ENCODE data around the gene CDK9.

GRCh38 chr9:127815512-127816361, 29.9 kb downstream of the CDK9 start:
- TF ChIP-seq CTCF (conservative IDR thresholded peaks at IDR 0.05; ENCODE audit: low read depth in 2 of 2), result no peak
- TF ChIP-seq EZH2phosphoT487 (IDR thresholded peaks at IDR 0.05; ENCODE audit: unreplicated experiment), result no peak
- no peak for TF ChIP-seq POLR2AphosphoS5 (IDR thresholded peaks at IDR 0.05; ENCODE audit: low read depth)
- no peak for TF ChIP-seq ETS1 (IDR thresholded peaks at IDR 0.05)
- TF ChIP-seq CREB1 (CRISPR knock-in tag; IDR thresholded peaks at IDR 0.05; ENCODE audit: low read depth), result no peak
- TF ChIP-seq EZH2 (IDR thresholded peaks at IDR 0.05; ENCODE audit: low read depth, unreplicated experiment), result no peak
- no peak for TF ChIP-seq REST (IDR thresholded peaks at IDR 0.05; ENCODE audit: unreplicated experiment)
- no peak for TF ChIP-seq ZNF114 (CRISPR knock-in tag; IDR thresholded peaks at IDR 0.05)
- TF ChIP-seq STAT1 (IDR thresholded peaks at IDR 0.05; ENCODE audit: unreplicated experiment), result no peak
- no peak for TF ChIP-seq ZNF462 (CRISPR knock-in tag; IDR thresholded peaks at IDR 0.05)
- no peak for TF ChIP-seq JUNB (IDR thresholded peaks at IDR 0.05; ENCODE audit: unreplicated experiment)
- no peak for TF ChIP-seq ZNF331 (CRISPR knock-in tag; IDR thresholded peaks at IDR 0.05; ENCODE audit: low read depth)
- no peak for TF ChIP-seq NANOG (IDR thresholded peaks at IDR 0.05; ENCODE audit: borderline replicate concordance)
